GM20000 (cell line): ENCODE results near the gene TMEM59L.
A peak's percentile ranks its signal among the peaks of the same experiment; 100 is the strongest.

ENCODE experiments used
- DNase-seq: peaks from one replicate; pipeline ENCODE4 v3.0.0; 2012; ENCODE audit warnings: low spot score
- CTCF ChIP-seq: IDR thresholded peaks from 2 replicates; pipeline ENCODE4 v1.5.1; 2012; ENCODE audit warnings: mild to moderate bottlenecking, control low read depth; ENCODE audit errors: extremely low read depth, missing control alignments

TMEM59L gene

GRCh38 chr19:18653853-18654252, 41.2 kb downstream of the TMEM59L start:
- no peak for DNase-seq

GRCh38 chr19:18654469-18654868, 41.8 kb downstream of the TMEM59L start:
- no peak for TF ChIP-seq CTCF
- DNase-seq = no peak

More at GRCh38 chr19:18653853-18654252, 41.2 kb downstream of the TMEM59L start:
- no peak for TF ChIP-seq CTCF

- DNase-seq = no peak
- no peak for TF ChIP-seq CTCF
Observed at GRCh38 chr19:18655173-18655844, 42.6 kb downstream of the TMEM59L start.

GRCh38 chr19:18656337-18657086, 43.8 kb downstream of the TMEM59L start:
- TF ChIP-seq CTCF = no peak
- no peak for DNase-seq

- peak; percentile 82 for DNase-seq
- TF ChIP-seq CTCF = no peak
Observed at GRCh38 chr19:18657590-18658365, 45.1 kb downstream of the TMEM59L start.

- no peak for TF ChIP-seq CTCF
- no peak for DNase-seq
Observed at GRCh38 chr19:18658366-18658855, 45.7 kb downstream of the TMEM59L start.
